GM12878 (cell line): Measurements from ENCODE around the gene IRX4.

Experiments
- CTCF ChIP-seq, 3 experiments: IDR thresholded peaks in 2 of 3; conservative IDR thresholded peaks in 1 of 3; 2 replicates each; pipeline ENCODE4 v1.5.1; 2011; ENCODE audit warnings: low read depth in 3 of 3, low read length in 3 of 3, mild to moderate bottlenecking in 3 of 3, control low read depth in 2 of 3, moderate library complexity in 2 of 3, inconsistent platforms in 1 of 3, mixed read lengths in 1 of 3; ENCODE audit not compliant: control insufficient read depth in 2 of 3, insufficient read depth in 1 of 3; ENCODE audit errors: extremely low read depth in 1 of 3
- ESRRA ChIP-seq: IDR thresholded peaks from 2 replicates; pipeline ENCODE4 v1.6.1; 2012; ENCODE audit warnings: mild to moderate bottlenecking, low read length, improper control_type of control experiment
- MXI1 ChIP-seq: fragments of 150-350 bp; IDR thresholded peaks from 2 replicates; pipeline ENCODE4 v1.6.1; 2011; ENCODE audit warnings: low read depth, mild to moderate bottlenecking, inconsistent platforms, low read length, improper control_type of control experiment
- POLR2A ChIP-seq: IDR thresholded peaks from 2 replicates; pipeline ENCODE4 v1.6.1; 2011; ENCODE audit warnings: low read depth, mild to moderate bottlenecking, low read length
- USF1 ChIP-seq: IDR thresholded peaks from 2 replicates; pipeline ENCODE4 v1.6.1; 2011; ENCODE audit warnings: borderline replicate concordance, low read depth, mild to moderate bottlenecking, moderate library complexity, mixed read lengths, low read length; ENCODE audit not compliant: insufficient read depth; ENCODE audit errors: extremely low read length
- ZBTB11 ChIP-seq: fragments of 450-650 bp; formaldehyde crosslinking; IDR thresholded peaks from 2 replicates; pipeline ENCODE4 v1.5.0; 2022; ENCODE audit warnings: mild to moderate bottlenecking, missing genetic modification characterization

- TF ChIP-seq USF1 (no peak), CTCF (IDR thresholded peaks at IDR 0.05 in 2 of 3, conservative IDR thresholded peaks at IDR 0.05 in 1 of 3; ENCODE audit: control insufficient read depth in 2 of 3, extremely low read depth in 1 of 3, insufficient read depth in 1 of 3, low read depth in 3 of 3, low read length in 3 of 3) (no peak), ZBTB11 (CRISPR knock-in tag) (no peak), ESRRA (no peak), POLR2A (no peak), MXI1 (no peak)
Measured at GRCh38 chr5:1835431-1835830, 47.3 kb downstream of the IRX4 start.
